BLaER1 treated with 17β-estradiol and CSF1 and Interleukin-3, amounts not matched to agents 10 nM and 100 nM (cell line): Measurements from ENCODE around the gene GPC4.

ENCODE experiments used
- H3K27ac ChIP-seq, 11 experiments: shearing (Covaris generic); formaldehyde crosslinking; 2 replicates each; pipeline ENCODE4 v1.8.1; 2022
- H3K27me3 ChIP-seq, 11 experiments: shearing (Covaris generic); formaldehyde crosslinking; 2 replicates each; pipeline ENCODE4 v1.8.1; 2022
- H3K36me3 ChIP-seq, 11 experiments: shearing (Covaris generic); formaldehyde crosslinking; 2 replicates each; pipeline ENCODE4 v1.8.1; 2022
- H3K4me1 ChIP-seq, 10 experiments: shearing (Covaris generic); formaldehyde crosslinking; 2 replicates each; pipeline ENCODE4 v1.8.1; 2022
- H3K4me2 ChIP-seq, 11 experiments: shearing (Covaris generic); formaldehyde crosslinking; 2 replicates each; pipeline ENCODE4 v1.8.1; 2022
- H3K4me3 ChIP-seq, 10 experiments: shearing (Covaris generic); formaldehyde crosslinking; 2 replicates each; pipeline ENCODE4 v1.8.1; 2022
- H3K9ac ChIP-seq, 11 experiments: shearing (Covaris generic); formaldehyde crosslinking; 2 replicates each; pipeline ENCODE4 v1.8.1; 2022
- H3K9me3 ChIP-seq, 11 experiments: shearing (Covaris generic); formaldehyde crosslinking; replicated peaks in 1 of 11; 2 replicates each; pipeline ENCODE4 v1.8.1; 2022
- H4K20me1 ChIP-seq, 11 experiments: shearing (Covaris generic); formaldehyde crosslinking; 2 replicates each; pipeline ENCODE4 v1.8.1; 2022
- Cebpa-rat ChIP-seq, 11 experiments: shearing (Covaris generic); IDR thresholded peaks; 2 replicates each; pipeline ENCODE4 v1.8.1; 2022

Gene GPC4

DNA sequence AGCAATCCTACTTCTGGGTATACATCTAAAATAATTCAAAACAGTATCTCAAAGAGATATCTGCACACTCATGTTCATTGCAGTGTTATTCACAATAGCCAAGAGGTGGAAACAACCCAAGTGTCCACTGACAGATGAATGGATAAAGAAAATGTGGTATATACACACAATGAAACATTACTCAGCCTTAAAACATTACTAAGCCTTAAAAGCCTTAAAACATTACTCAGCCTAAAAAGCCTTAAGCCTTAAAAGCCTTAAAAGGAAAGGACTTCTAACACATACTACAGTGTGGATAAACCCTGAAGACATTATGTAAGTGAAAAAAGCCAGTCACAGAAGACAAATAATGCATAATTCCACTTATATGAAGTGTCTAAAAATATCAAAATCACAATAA, 156.8 kb downstream of the GPC4 start:
- Histone ChIP-seq H3K36me3 (no peaks in the 10 kb centered on the region), H3K27ac (no peak overlapping the region), H3K9ac (no peak overlapping the region), H3K4me1 (no peaks in the 10 kb centered on the region), H4K20me1 (no peaks in the 10 kb centered on the region; a peak in 2 of 22 replicates), H3K4me3 (no peak overlapping the region), H3K27me3 (peaks cover 97 to 100% (median 99%) of the 10 kb centered on the region in 11 experiments), H3K9me3 (peaks cover 0 to 13% (median 0%) of the 10 kb centered on the region in 11 experiments; a peak in 1 of 22 replicates), H3K4me2 (no peak overlapping the region)
- TF ChIP-seq Cebpa-rat (IDR thresholded peaks at IDR 0.05), result no peak

DNA sequence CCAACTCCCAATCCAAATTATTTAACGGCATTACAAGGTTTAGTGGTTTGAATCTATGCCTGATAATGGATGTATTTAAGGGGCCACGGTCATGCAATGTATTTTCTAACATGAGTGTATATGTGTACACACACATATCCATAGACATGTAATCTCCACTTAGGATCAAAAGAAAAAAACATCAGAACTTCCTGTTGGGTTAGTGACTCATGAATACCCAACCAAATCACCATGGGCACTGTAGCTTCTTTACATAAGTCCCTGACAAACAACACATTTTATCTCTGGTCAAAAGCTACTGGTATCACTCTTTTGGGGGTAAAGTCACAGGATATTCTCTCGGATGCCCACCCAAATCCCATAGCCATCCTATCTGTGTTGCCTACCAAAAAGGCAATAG, 160.6 kb downstream of the GPC4 start:
- Histone ChIP-seq H3K36me3 (no peaks in the 10 kb centered on the region), H3K27ac (peak overlapping the region in 1 of 11 experiments; percentile 49; a peak in 1 of 22 replicates), H3K4me1 (no peaks in the 10 kb centered on the region), H3K9ac (no peak overlapping the region), H3K4me2 (no peak overlapping the region), H3K4me3 (no peak overlapping the region), H3K9me3 (peaks cover 0 to 13% (median 0%) of the 10 kb centered on the region in 11 experiments; a peak in 1 of 22 replicates), H4K20me1 (peaks cover 0 to 7% (median 0%) of the 10 kb centered on the region in 11 experiments; a peak in 4 of 22 replicates), H3K27me3 (peaks cover 87 to 97% (median 93%) of the 10 kb centered on the region in 11 experiments)
- TF ChIP-seq Cebpa-rat (IDR thresholded peaks at IDR 0.05), result no peak

DNA sequence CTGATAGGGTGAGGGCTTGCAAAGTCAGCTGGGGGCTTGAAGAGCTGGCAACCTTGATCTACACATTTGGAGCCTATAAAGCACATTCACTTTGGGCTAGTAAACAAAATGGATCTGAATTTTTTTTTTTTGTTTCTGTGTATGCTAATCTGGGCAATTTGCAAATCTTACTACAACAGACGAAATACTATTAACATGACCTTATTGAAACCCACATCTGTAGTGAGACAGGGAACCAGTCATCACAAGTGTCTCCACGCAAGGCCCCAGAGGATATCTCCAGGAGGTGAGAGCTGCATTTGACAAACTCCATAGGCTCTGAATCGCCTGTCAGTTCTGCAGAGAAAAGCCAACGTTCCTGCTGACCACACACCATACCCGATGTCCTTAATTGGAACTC, 164.1 kb downstream of the GPC4 start:
- Histone ChIP-seq H3K27me3 (peaks cover 76 to 97% (median 92%) of the 10 kb centered on the region in 11 experiments), H3K27ac (no peak overlapping the region), H3K4me2 (no peak overlapping the region), H3K9ac (no peak overlapping the region), H3K36me3 (no peaks in the 10 kb centered on the region), H3K4me3 (no peak overlapping the region), H4K20me1 (peaks cover 0 to 7% (median 0%) of the 10 kb centered on the region in 11 experiments; a peak in 3 of 22 replicates), H3K9me3 (peaks cover 18 to 33% (median 24%) of the 10 kb centered on the region in 11 experiments), H3K4me1 (no peaks in the 10 kb centered on the region)
- no peak for TF ChIP-seq Cebpa-rat (IDR thresholded peaks at IDR 0.05)

DNA sequence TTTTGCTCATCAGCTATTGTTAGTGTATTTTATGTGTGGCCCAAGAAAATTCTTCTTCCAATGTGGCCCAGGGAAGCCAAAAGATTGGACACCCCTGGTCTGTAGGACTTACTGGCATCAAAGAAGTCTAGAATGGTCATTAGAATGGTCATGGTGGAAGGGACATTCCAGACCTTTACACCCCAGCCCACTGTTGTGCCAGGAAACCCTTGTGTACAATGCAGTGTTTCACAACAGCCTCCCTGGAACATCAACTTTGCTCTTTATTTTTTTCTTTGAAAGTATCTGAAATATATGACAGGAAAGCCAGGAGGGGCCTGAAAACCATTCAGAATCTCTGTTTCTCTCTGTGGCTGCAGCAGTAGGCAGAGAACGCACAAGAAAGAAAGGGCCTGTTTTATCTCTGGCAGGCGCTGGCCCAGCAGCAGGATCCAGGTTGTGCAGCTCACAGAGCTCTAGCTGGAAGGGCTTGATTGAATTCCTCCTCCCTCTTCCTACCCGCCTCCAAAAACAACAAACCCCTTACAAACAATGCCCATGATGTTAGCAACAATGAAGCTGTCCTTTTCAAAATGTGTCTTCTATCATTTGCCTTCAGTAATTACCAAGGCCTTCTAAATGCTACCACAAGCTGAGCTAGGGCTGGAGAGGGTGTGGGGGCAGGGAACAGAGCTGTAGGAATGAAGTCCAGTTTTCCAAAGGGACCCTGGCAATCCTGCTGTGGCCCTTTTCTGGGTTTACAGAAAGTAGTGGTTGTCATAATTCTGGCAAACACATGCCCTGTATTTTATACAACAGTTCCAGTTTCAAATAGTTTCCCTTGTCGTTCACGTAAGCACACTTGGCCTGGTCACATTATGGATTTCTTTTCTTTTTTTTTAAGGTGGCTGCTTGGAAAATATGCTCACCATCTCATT, 164.8 kb downstream of the GPC4 start:
- Histone ChIP-seq H3K27me3 (peaks cover 73 to 97% (median 92%) of the 10 kb centered on the region in 11 experiments), H3K4me3 (no peak overlapping the region), H3K4me1 (no peaks in the 10 kb centered on the region), H4K20me1 (peaks cover 0 to 7% (median 0%) of the 10 kb centered on the region in 11 experiments; a peak in 3 of 22 replicates), H3K27ac (no peak overlapping the region), H3K9ac (no peak overlapping the region), H3K4me2 (no peak overlapping the region), H3K36me3 (no peaks in the 10 kb centered on the region), H3K9me3 (peaks cover 26 to 38% (median 31%) of the 10 kb centered on the region in 11 experiments)
- TF ChIP-seq Cebpa-rat (IDR thresholded peaks at IDR 0.05), result no peak
